ENCODE measurements around the gene ECT2. TPM values are rescaled to one million over a fixed set of nuclear protein-coding genes. Genes with fewer than 3 reads are reported as not detected.

Gene ECT2
- polyA plus RNA-seq, 1 donor (not counting 4 experiments of a cell fraction or from before 2014, with no cell fraction given) = 34.2 TPM

- TF ChIP-seq CTCF (optimal IDR thresholded peaks at IDR 0.05 in 1 of 3, IDR thresholded peaks at IDR 0.05 in 1 of 3, conservative IDR thresholded peaks at IDR 0.05 in 1 of 3; ENCODE audit: extremely low read depth in 1 of 3, insufficient read depth in 2 of 3, low read length in 3 of 3) = no peak
- no peak for TF ChIP-seq EZH2 (IDR thresholded peaks at IDR 0.05; ENCODE audit: low read length)
- H3K9me3 ChIP-seq (ENCODE audit: control insufficient read depth, low read depth, low read length) = no peaks in the 10 kb centered on the region
- no peaks in the 10 kb centered on the region for H3K9me1 ChIP-seq (ENCODE audit: control insufficient read depth, extremely low read depth, insufficient read depth, low read length)
- no peak overlapping the region for H3K27ac ChIP-seq (ENCODE audit: control insufficient read depth, insufficient read depth, low read length)
- no peaks in the 10 kb centered on the region for H3K36me3 ChIP-seq (ENCODE audit: control insufficient read depth in 2 of 2, extremely low read depth in 1 of 2, insufficient read depth in 2 of 2, low read length in 2 of 2)
- DNase-seq (ENCODE audit: low read depth, low spot score) (no peak), FAIRE-seq (no peak)
- H3K4me1 ChIP-seq (ENCODE audit: control insufficient read depth, extremely low read depth, insufficient read depth, low read length) = peaks cover 13% of the 10 kb centered on the region
- H2AFZ ChIP-seq (ENCODE audit: control insufficient read depth, low read length) = no peak overlapping the region
- no peaks in the 10 kb centered on the region for H3K27me3 ChIP-seq (ENCODE audit: control insufficient read depth, extremely low read depth, insufficient read depth, low read length)
- dilution Hi-C loops (cut with MboI; ENCODE audit: extremely low pct_ligation_motif_present, low sequenced_read_pairs) = no loop called here
- H3K79me2 ChIP-seq (ENCODE audit: control insufficient read depth, insufficient read depth, low read length) = no peaks in the 10 kb centered on the region
- no peaks in the 10 kb centered on the region for H4K20me1 ChIP-seq (ENCODE audit: control insufficient read depth, extremely low read depth, insufficient read depth, low read length)
- no peak overlapping the region for H3K4me3 ChIP-seq (ENCODE audit: control insufficient read depth in 2 of 3, extremely low read depth in 1 of 3, insufficient read depth in 2 of 3, low read depth in 1 of 3, low read length in 3 of 3)
- no peak overlapping the region for H3K4me2 ChIP-seq (ENCODE audit: control insufficient read depth, extremely low read depth, insufficient read depth, low read depth, low read length)
- no peak overlapping the region for H3K9ac ChIP-seq (ENCODE audit: control insufficient read depth, extremely low read depth, insufficient read depth, low read length)
Observed at GRCh38 chr3:172844428-172844827, 93.9 kb downstream of the ECT2 start.

GRCh38 chr3:172846103-172846561 is 95.6 kb downstream of the ECT2 start:
- no peak for TF ChIP-seq CTCF (optimal IDR thresholded peaks at IDR 0.05 in 1 of 3, IDR thresholded peaks at IDR 0.05 in 1 of 3, conservative IDR thresholded peaks at IDR 0.05 in 1 of 3; ENCODE audit: extremely low read depth in 1 of 3, insufficient read depth in 2 of 3, low read length in 3 of 3)
- no peak overlapping the region for H2AFZ ChIP-seq (ENCODE audit: control insufficient read depth, low read length)
- no peaks in the 10 kb centered on the region for H3K27me3 ChIP-seq (ENCODE audit: control insufficient read depth, extremely low read depth, insufficient read depth, low read length)
- DNase-seq (ENCODE audit: low read depth, low spot score) (no peak), FAIRE-seq (no peak)
- H3K9me3 ChIP-seq (ENCODE audit: control insufficient read depth, low read depth, low read length) = no peaks in the 10 kb centered on the region
- H3K4me2 ChIP-seq (ENCODE audit: control insufficient read depth, extremely low read depth, insufficient read depth, low read depth, low read length) = no peak overlapping the region
- H3K9ac ChIP-seq (ENCODE audit: control insufficient read depth, extremely low read depth, insufficient read depth, low read length) = no peak overlapping the region
- no peak overlapping the region for H3K4me3 ChIP-seq (ENCODE audit: control insufficient read depth in 2 of 3, extremely low read depth in 1 of 3, insufficient read depth in 2 of 3, low read depth in 1 of 3, low read length in 3 of 3)
- H3K79me2 ChIP-seq (ENCODE audit: control insufficient read depth, insufficient read depth, low read length) = no peaks in the 10 kb centered on the region
- dilution Hi-C loops (cut with MboI; ENCODE audit: extremely low pct_ligation_motif_present, low sequenced_read_pairs) = no loop called here
- no peaks in the 10 kb centered on the region for H3K36me3 ChIP-seq (ENCODE audit: control insufficient read depth in 2 of 2, extremely low read depth in 1 of 2, insufficient read depth in 2 of 2, low read length in 2 of 2)
- H3K9me1 ChIP-seq (ENCODE audit: control insufficient read depth, extremely low read depth, insufficient read depth, low read length) = no peaks in the 10 kb centered on the region
- no peak overlapping the region for H3K27ac ChIP-seq (ENCODE audit: control insufficient read depth, insufficient read depth, low read length)
- no peaks in the 10 kb centered on the region for H4K20me1 ChIP-seq (ENCODE audit: control insufficient read depth, extremely low read depth, insufficient read depth, low read length)
- H3K4me1 ChIP-seq (ENCODE audit: control insufficient read depth, extremely low read depth, insufficient read depth, low read length) = peaks cover 14% of the 10 kb centered on the region

Data from keratinocyte (primary cell).